Neural cell (in vitro differentiated cells): ENCODE results near the gene SMNDC1. TPM values are rescaled to one million over a fixed set of nuclear protein-coding genes. Genes with fewer than 3 reads are reported as not detected.

ENCODE experiments used
- H2AFZ ChIP-seq: fragments of 200-600, 300-800 bp; sonication (generic), shearing (Covaris generic); 2 replicates; pipeline ENCODE4 v1.6.0; 2014; ENCODE audit warnings: low read depth, mild to moderate bottlenecking, antibody characterized with exemption, low read length, moderate library complexity
- H3F3A ChIP-seq: fragments of 200-600 bp; shearing (Covaris generic); 2 replicates; pipeline ENCODE4 v1.6.1; 2016; ENCODE audit warnings: mild to moderate bottlenecking, moderate library complexity, mixed read lengths, antibody characterized with exemption, low read length; ENCODE audit not compliant: insufficient read depth, poor library complexity, severe bottlenecking
- H3K27ac ChIP-seq: fragments of 200-600, 300-800 bp; sonication (generic), shearing (Covaris generic); 2 replicates; pipeline ENCODE4 v1.5.1; 2014; ENCODE audit warnings: mild to moderate bottlenecking, low read length, moderate library complexity
- H3K27me3 ChIP-seq: fragments of 300-800, 200-600 bp; sonication (generic), shearing (Covaris generic); 2 replicates; pipeline ENCODE4 v1.6.0; 2014; ENCODE audit warnings: mild to moderate bottlenecking, low read depth, low read length, moderate library complexity; ENCODE audit not compliant: insufficient read depth
- H3K36me3 ChIP-seq: fragments of 300-800, 200-600 bp; sonication (generic), shearing (Covaris generic); 2 replicates; pipeline ENCODE4 v1.5.1; 2014; ENCODE audit warnings: mild to moderate bottlenecking, antibody characterized with exemption, low read length, moderate library complexity; ENCODE audit not compliant: insufficient read depth
- H3K4me2 ChIP-seq: fragments of 300-800, 200-600 bp; sonication (generic), shearing (Covaris generic); 2 replicates; pipeline ENCODE4 v1.6.0; 2014; ENCODE audit warnings: mild to moderate bottlenecking, low read length
- H3K4me3 ChIP-seq: fragments of 300-800, 200-600 bp; sonication (generic), shearing (Covaris generic); 2 replicates; pipeline ENCODE4 v1.5.1; 2014; ENCODE audit warnings: mild to moderate bottlenecking, low read length, moderate library complexity
- H3K79me2 ChIP-seq: fragments of 200-600 bp; shearing (Covaris generic); replicated peaks from 2 replicates; pipeline ENCODE4 v1.6.0; 2014; ENCODE audit warnings: mild to moderate bottlenecking, low read length, moderate library complexity; ENCODE audit not compliant: insufficient read depth
- H3K9ac ChIP-seq: fragments of 300-800, 200-600 bp; sonication (generic), shearing (Covaris generic); 2 replicates; pipeline ENCODE4 v1.6.1; 2016; ENCODE audit warnings: mild to moderate bottlenecking, low read length, mixed read lengths
- H3K9me2 ChIP-seq: fragments of 200-600 bp; shearing (Covaris generic); 2 replicates; pipeline ENCODE4 v1.6.1; 2016; ENCODE audit warnings: mild to moderate bottlenecking, low read length, mixed read lengths; ENCODE audit not compliant: insufficient read depth
- H3K9me3 ChIP-seq: fragments of 200-600, 300-800 bp; sonication (generic), shearing (Covaris generic); 2 replicates; pipeline ENCODE4 v1.6.1; 2016; ENCODE audit warnings: mild to moderate bottlenecking, mixed run types, low read length, moderate library complexity, mixed read lengths
- H4K20me1 ChIP-seq: fragments of 200-600 bp; shearing (Covaris generic); 2 replicates; pipeline ENCODE4 v1.6.1; 2016; ENCODE audit warnings: mild to moderate bottlenecking, mixed run types; ENCODE audit not compliant: insufficient read depth
- CTCF ChIP-seq: fragments of 450-650 bp; IDR thresholded peaks from 2 replicates; pipeline ENCODE4 v1.5.1; 2014; ENCODE audit warnings: antibody characterized with exemption, mild to moderate bottlenecking, moderate library complexity; ENCODE audit not compliant: poor library complexity, severe bottlenecking
- EP300 ChIP-seq: fragments of 450-650 bp; conservative IDR thresholded peaks from 2 replicates; pipeline ENCODE4 v1.6.1; 2014; ENCODE audit warnings: antibody characterized with exemption, mild to moderate bottlenecking, moderate library complexity; ENCODE audit not compliant: poor library complexity, severe bottlenecking
- EZH2 ChIP-seq: fragments of 200-600, 300-800 bp; shearing (Covaris generic), sonication (generic); IDR thresholded peaks from 2 replicates; pipeline ENCODE4 v1.6.1; 2014; ENCODE audit warnings: antibody characterized with exemption, low read length, borderline replicate concordance, mild to moderate bottlenecking; ENCODE audit not compliant: insufficient read depth, poor library complexity, severe bottlenecking
- MXI1 ChIP-seq: fragments of 450-650 bp; conservative IDR thresholded peaks from 2 replicates; pipeline ENCODE4 v1.6.1; 2014; ENCODE audit warnings: antibody characterized with exemption, mild to moderate bottlenecking; ENCODE audit not compliant: poor library complexity, severe bottlenecking
- POLR2AphosphoS5 ChIP-seq: IDR thresholded peaks from 2 replicates; pipeline ENCODE4 v1.6.1; 2012
- RAD21 ChIP-seq: fragments of 450-650 bp; conservative IDR thresholded peaks from 2 replicates; pipeline ENCODE4 v1.6.1; 2014; ENCODE audit warnings: antibody characterized with exemption, mild to moderate bottlenecking, moderate library complexity
- SMC3 ChIP-seq: fragments of 450-650 bp; conservative IDR thresholded peaks from 2 replicates; pipeline ENCODE4 v1.6.1; 2014; ENCODE audit warnings: antibody characterized with exemption, mild to moderate bottlenecking, moderate library complexity; ENCODE audit not compliant: poor library complexity
- TAF1 ChIP-seq: IDR thresholded peaks from 2 replicates; pipeline ENCODE4 v1.6.1; 2012; ENCODE audit warnings: low read depth
- polyA plus RNA-seq: library from polyadenylated mRNA; depleted of rRNA; stranded (reverse); fragments of >200 nt; gene quantifications from 2 replicates; pipeline ENCODE4 v1.2.3, GENCODE V29; 2014
- TF ChIP-seq, protein P1 (sequence below): IDR thresholded peaks from 2 replicates; pipeline ENCODE4 v1.6.1; 2012; ENCODE audit warnings: borderline replicate concordance

Gene SMNDC1
- polyA plus RNA-seq, 1 donor from 2014 or later, result 25.9 TPM

GRCh38 chr10:110343947-110344346 is 39.2 kb upstream of the SMNDC1 start:
- H2AFZ ChIP-seq, result no peak overlapping the region
- no peaks in the 10 kb centered on the region for H3K9me2 ChIP-seq
- no peaks in the 10 kb centered on the region for H4K20me1 ChIP-seq
- H3K9me3 ChIP-seq, result no peaks in the 10 kb centered on the region
- H3K79me2 ChIP-seq, result no peaks in the 10 kb centered on the region
- no peak overlapping the region for H3K4me3 ChIP-seq
- TF ChIP-seq SMC3 (no peak), TAF1 (no peak), EZH2 (no peak), MXI1 (no peak), POLR2AphosphoS5 (no peak), RAD21 (no peak), CTCF (no peak), EP300 (no peak)
- TF ChIP-seq, protein P1, sequence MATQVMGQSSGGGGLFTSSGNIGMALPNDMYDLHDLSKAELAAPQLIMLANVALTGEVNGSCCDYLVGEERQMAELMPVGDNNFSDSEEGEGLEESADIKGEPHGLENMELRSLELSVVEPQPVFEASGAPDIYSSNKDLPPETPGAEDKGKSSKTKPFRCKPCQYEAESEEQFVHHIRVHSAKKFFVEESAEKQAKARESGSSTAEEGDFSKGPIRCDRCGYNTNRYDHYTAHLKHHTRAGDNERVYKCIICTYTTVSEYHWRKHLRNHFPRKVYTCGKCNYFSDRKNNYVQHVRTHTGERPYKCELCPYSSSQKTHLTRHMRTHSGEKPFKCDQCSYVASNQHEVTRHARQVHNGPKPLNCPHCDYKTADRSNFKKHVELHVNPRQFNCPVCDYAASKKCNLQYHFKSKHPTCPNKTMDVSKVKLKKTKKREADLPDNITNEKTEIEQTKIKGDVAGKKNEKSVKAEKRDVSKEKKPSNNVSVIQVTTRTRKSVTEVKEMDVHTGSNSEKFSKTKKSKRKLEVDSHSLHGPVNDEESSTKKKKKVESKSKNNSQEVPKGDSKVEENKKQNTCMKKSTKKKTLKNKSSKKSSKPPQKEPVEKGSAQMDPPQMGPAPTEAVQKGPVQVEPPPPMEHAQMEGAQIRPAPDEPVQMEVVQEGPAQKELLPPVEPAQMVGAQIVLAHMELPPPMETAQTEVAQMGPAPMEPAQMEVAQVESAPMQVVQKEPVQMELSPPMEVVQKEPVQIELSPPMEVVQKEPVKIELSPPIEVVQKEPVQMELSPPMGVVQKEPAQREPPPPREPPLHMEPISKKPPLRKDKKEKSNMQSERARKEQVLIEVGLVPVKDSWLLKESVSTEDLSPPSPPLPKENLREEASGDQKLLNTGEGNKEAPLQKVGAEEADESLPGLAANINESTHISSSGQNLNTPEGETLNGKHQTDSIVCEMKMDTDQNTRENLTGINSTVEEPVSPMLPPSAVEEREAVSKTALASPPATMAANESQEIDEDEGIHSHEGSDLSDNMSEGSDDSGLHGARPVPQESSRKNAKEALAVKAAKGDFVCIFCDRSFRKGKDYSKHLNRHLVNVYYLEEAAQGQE, result no peak
- H3K27me3 ChIP-seq, result no peaks in the 10 kb centered on the region
- no peak overlapping the region for H3K27ac ChIP-seq
- no peaks in the 10 kb centered on the region for H3K36me3 ChIP-seq
- no peak overlapping the region for H3K9ac ChIP-seq
- no peaks in the 10 kb centered on the region for H3F3A ChIP-seq
- no peak overlapping the region for H3K4me2 ChIP-seq

- H3K36me3 ChIP-seq, result no peaks in the 10 kb centered on the region
- TF ChIP-seq POLR2AphosphoS5 (no peak), TAF1 (no peak), SMC3 (no peak), CTCF (no peak), EP300 (no peak), MXI1 (no peak), RAD21 (no peak), EZH2 (no peak)
- TF ChIP-seq, protein P1, result no peak
- H3F3A ChIP-seq, result no peaks in the 10 kb centered on the region
- no peaks in the 10 kb centered on the region for H3K27me3 ChIP-seq
- no peak overlapping the region for H2AFZ ChIP-seq
- H4K20me1 ChIP-seq, result no peaks in the 10 kb centered on the region
- H3K4me3 ChIP-seq, result no peak overlapping the region
- no peaks in the 10 kb centered on the region for H3K9me2 ChIP-seq
- no peak overlapping the region for H3K4me2 ChIP-seq
- H3K79me2 ChIP-seq, result no peaks in the 10 kb centered on the region
- H3K27ac ChIP-seq, result no peak overlapping the region
- H3K9ac ChIP-seq, result no peak overlapping the region
- no peaks in the 10 kb centered on the region for H3K9me3 ChIP-seq
Measured at GRCh38 chr10:110340816-110341215, 36.1 kb upstream of the SMNDC1 start.
